Neural progenitor cell (in vitro differentiated cells): ENCODE results near the gene PLK2.

ENCODE experiments used
- CTCF ChIP-seq: fragments of 200-600 bp; sonication (generic); IDR thresholded peaks from 2 replicates; pipeline ENCODE4 v1.5.1; 2017; ENCODE audit warnings: antibody characterized with exemption, mild to moderate bottlenecking
- EZH2 ChIP-seq: fragments of 200-600 bp; sonication (generic); IDR thresholded peaks from 2 replicates; pipeline ENCODE4 v1.6.1; 2017; ENCODE audit warnings: antibody characterized with exemption, mild to moderate bottlenecking, moderate library complexity

GRCh38 chr5:58412932-58413331 lies 47.0 kb downstream of the PLK2 start:
- TF ChIP-seq CTCF (no peak), EZH2 (no peak)
